GM19438 (cell line): ENCODE measurements around the gene LIPF.
"Not testable (repeated sequence)": the region's sequence is repeated elsewhere in the genome, so short reads cannot be mapped to it uniquely, and the experiment has no call there.

Experiments
- ATAC-seq: cut with Tn5 transposase; IDR thresholded peaks from one replicate; pipeline ENCODE4 v1.9.1; 2021; ENCODE audit warnings: low read depth; ENCODE audit not compliant: unreplicated experiment

Gene LIPF

DNA sequence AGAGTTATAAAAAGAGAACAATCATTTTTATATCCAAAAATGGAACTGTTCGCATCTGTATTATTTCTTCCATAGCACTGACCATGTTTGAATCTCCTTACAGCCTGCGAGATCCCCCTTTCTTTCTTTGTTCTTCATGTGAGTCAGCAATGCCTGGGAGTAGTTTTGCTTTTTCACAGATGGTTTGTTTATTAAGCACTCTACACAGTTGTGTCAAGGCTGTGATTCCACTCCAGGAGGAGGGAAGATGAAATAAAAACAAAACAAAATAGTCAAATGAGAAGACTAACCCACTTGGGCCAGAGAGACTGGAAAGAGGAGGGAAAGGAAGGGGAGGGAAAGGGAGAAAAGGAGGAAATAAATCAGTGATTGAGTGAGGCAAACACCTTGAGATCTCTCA is 7.8 kb downstream of the LIPF start:
- ATAC-seq, result no peak

DNA sequence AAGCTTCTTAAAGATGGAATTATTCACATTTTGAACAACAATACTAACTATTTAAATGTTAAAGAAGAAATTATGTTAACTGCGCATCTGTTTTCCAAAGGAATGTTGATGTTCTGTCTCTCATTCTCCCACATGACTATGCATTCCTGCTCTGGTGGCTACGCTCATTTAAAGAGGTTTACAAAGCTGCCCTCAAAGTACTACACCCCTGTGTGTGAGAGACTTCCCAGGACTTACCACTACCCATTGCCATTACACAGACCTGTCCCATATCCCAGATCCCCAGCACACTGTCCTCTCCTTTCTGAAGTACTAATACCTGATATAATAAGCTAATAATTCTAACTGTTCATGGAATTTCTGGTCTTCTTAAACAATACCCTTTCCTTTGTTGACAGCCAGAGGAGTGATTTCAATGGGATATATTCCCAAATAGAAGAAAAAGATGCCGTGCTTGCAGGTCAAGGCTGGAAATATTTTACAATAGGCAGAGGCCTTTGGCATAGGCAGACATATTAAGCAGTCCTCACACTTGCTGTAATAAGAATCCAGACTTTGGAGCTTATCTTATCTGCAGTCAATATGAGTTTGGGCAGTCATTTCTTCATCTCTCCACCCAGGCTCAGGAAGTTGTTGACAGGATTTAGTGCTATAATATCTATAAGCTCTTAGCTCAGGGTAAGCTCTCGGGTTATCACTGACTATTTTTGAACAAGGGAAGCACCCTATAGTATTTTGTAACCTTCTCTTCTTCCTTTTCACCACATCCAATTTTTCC is 12.2 kb downstream of the LIPF start:
- ATAC-seq, result no peak

DNA sequence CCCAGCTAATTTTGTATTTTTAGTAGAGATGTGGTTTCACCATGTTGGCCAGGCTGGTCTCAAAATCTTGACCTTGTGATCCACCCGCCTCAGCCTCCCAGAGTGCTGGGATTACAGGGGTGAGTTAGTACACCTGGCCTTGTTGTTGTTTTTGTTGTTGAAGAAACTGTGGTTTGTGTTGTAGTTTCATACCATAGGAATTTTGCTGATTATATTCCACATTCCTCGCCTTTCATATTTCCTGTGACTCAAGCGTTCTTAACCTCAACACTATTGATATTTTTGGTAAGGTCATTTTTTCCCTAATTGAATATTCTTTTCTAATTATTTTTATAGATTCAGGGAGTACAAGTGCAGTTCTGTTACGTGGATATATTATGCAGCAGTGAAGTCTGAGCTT is 16.7 kb downstream of the LIPF start:
- no peak for ATAC-seq

DNA sequence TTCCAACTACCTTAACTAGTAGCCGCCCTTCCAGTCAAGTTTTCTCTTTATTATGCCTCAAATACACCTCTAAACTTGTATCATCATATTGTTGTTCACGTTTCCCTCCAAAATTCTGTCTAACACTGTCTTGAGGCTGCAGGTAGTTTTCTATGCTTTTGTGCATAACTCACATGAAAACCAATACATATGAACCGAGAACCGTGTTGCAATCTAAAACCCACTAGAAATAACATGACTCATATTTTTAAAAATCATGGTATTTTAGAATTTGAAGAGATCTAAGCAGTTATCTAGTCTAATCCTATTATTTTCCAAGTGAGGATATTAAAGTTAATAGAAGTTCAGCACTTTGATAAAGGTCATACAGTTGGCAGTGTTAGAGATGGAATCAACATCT is 18.2 kb downstream of the LIPF start:
- ATAC-seq, result no peak

DNA sequence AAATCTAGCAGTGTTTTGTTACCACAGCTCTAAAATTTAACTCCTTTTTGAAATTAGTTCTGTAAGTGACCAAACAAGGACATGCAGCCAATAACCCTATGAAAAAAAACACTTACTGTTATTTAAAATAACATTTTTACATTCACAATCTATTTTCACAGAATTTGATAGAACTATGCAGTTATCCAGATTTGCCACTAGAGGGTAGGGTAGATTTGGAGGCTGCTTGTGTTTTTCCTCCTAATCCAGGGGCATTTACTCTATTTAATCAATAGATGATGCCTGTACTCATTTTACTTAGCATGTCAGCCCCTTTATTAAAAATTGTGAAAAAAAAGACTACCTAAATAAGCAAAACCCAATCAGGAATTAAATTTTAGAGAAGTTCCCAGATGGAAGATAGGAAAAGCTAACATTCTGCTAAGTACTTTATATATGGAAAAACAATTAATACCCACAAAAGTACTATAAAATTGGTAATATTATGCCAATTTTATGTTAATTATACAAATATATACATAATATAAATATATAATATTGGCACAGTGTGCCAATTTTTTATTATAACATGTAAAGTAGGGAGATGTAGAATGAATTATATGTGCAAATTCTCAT is 23.7 kb downstream of the LIPF start:
- ATAC-seq, result no peak

DNA sequence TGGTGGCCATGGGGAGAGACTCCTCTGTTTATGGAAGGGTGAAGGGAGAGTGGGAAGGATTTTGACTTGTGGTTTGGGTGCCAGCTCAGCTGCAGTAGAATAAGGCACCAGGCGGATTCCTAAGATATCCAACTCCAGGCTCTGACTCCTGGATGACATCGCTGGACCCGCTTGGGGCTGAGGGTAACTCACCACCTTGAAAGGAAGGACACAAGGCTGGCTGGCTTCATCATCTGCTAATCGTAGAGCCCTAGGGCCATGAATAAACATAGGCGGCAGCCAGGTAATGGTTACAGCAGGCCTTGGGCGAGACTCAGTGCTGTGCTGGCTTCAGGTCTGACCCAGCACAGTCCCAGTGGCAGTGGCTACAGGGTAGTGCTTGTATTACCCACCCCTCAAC is 25.1 kb downstream of the LIPF start:
- ATAC-seq, result no peak

DNA sequence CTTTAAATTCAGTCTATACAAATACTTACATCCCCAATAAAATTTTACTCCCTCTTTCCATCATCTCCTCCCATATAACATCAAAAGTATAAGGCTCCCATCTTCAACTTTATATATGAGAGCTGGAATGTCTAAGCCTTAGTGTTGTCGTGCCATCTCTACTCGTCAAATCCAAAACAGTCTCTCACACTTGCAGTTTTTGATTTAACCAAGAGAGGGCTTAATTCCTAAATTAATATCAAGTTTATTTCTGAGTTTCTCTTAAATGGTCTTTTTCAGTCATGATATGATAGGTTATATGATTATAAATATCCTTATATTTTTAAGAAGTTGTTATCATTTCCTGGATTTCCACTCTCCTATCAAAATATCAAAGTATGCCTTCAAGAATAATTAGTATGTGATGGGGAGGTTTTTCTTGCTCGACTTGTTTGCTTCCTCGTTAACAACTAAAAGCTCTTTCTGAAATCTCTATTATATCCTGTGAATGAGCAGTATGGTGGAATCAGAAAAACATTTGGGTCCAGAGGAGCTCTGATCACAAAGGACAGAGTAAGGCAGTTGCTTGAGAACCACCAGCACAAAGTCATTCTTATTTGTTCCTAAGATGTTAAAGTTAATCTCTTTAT is 29.3 kb downstream of the LIPF start:
- no peak for ATAC-seq

DNA sequence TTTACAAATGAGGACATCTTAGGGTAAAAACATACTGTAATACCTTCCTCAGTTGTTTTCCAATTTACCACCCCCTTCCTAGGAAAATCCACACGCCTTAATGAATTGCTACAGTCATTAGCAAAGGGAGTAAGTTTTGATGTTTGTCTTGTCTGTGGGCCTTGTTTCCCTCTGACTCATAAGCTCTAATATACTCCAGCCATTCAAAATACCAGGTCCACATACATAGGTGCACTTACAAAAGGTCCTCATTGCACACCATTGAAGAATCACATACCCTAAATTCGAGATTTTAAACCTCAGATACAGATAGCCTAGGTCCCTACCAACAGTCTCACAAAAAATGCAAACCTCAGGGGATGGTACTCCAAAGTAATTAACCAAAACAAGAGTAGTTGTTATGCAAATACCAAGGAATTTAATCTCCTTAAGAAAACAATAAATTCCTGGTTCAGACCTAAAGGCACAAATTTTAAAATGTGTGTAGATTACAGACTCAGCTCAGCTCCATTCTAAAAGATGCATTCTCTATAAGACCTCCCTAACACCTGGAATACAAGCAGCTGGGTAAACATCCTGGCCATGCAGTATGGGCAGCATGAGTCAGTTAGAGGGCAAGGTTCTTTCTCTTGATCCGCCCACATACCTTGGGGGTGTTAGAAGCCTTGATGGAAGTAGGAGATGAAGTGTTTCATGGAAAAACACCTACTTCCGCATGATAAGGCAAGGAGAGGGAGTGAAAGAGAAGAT is 38.8 kb downstream of the LIPF start:
- no peak for ATAC-seq

DNA sequence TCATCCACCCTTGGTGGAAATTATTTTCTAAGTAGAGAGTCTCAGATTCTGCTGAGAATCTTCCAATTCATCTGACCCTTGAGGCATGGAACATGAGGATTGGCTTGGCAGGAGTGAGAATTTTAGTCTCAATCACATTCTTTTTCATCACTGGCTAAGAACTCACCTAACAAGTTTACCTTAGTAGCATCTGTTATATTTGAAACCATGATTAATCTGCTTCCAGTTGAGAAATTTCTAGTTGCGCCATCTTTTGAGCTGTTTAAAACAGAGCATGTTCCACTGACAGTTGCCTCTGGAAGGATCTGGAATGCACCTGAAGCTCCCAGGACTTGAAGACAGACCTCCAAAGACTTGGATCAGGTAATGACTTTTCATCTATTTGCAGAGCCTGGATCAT is 41.7 kb downstream of the LIPF start, which contains the start of gene LIPK:
Gene LIPK (plus strand): TSS at position 292 of the 400 bp plus-strand sequence. CDS start 18,295 bp downstream, outside the sequence.
- no peak for ATAC-seq

DNA sequence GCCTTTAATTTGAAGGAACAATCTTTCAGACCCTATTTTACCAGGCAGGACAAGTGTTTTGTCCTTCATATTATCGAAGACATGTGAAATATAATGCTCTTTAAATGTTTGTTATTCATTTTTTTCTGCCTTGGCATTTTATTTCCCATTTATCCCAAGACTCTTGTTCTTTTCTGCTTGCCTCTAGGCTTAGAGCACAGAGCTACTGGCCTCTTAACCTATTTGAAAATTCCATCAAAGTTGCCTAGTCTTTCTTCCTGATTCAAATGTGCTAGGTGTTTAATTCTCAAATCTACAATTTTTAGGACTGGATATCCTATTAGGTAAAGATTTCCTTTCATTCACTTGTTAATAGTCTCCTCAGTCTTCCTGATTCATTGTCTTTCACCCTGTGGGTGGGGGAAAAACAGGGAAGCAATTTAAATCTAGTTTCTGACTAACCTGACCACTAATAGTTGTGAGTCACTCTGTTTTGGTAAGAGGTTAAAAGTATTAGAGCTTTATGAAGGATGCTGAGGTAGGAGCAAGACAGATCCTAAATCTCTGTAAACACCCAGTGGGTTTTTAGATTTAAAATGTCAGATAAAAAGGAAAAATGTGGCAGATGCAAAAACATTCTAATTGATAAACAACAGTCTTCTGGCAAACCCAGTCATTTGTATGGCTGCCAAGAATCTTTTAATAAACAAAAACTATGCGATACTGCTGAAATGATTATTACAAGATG is 43.4 kb downstream of the LIPF start:
- no peak for ATAC-seq

DNA sequence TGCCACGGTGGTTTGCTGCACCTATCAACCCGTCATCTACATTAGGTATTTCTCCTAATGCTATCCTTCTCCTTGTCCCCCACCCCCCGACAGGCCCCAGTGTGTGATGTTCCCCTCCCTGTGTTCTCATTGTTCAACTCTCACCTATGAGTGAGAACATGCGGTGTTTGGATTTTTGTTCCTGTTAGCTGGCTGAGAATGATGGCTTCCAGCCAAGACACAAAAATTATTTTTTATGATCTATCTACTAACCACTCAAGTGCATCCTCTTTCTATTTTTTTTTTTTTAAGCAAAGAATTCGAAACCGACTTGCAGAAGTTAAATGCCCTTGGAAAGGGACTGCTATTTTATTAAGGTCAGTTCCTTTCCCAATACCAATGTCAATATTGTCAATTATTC is 45.1 kb downstream of the LIPF start:
- ATAC-seq, result not testable (repeated sequence)

DNA sequence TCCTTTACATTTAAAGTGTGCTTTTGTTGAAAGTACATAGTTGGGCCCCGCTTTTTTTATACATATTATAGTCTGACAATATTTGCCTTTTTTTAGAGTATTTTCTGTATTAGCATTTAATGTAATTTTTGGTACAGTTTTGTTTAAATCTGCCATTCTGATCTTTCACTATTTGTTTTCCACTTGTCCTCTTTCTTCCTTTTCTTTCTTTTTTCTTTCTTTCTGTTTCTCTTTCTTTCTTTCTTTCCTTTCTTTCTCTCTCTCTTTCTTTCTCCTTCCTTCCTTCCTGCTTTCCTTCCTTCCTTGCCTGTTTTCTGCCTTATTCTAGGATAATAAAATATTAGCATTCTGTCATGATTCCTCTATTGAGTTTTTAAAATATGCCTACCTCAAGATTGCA is 51.3 kb downstream of the LIPF start:
- no peak for ATAC-seq

DNA sequence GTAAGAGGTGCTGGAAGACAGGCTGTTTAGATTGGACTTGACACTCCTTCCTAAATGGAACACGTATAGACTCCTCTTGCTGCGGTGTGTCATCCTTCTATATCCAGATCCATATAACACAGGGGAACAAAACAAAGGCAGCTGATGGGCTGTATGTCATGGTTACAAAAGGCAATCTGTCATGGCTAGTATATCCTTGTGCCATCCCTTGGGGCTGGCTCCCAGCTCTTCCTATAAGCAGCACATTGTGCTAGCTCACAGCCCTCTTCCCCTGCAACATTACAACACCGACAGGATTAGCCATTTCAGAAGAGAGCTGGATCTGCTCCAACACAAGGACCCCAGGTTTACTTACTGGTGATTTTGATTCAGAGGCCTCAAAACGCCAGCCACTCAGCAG is 57.1 kb downstream of the LIPF start:
- ATAC-seq, result no peak

DNA sequence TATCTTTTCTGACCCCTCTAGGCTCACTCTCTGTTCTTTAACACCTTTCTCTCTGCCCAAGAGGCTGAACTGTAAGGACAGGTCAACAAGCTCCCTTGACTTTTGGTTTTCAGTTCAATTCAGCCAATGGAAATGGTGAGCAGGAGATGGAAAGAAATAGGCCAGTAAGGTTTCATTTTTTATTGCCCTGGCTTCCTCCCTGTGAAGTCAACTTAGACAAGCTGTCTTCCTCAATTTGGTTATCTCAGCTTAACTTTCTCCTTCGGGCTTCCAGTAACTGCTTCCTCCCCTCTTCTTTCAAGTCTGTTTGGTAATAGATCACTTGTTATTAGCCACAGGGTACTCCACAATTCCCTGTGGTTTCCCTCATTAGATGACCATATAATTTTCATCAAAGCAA is 61.6 kb downstream of the LIPF start:
- no peak for ATAC-seq

DNA sequence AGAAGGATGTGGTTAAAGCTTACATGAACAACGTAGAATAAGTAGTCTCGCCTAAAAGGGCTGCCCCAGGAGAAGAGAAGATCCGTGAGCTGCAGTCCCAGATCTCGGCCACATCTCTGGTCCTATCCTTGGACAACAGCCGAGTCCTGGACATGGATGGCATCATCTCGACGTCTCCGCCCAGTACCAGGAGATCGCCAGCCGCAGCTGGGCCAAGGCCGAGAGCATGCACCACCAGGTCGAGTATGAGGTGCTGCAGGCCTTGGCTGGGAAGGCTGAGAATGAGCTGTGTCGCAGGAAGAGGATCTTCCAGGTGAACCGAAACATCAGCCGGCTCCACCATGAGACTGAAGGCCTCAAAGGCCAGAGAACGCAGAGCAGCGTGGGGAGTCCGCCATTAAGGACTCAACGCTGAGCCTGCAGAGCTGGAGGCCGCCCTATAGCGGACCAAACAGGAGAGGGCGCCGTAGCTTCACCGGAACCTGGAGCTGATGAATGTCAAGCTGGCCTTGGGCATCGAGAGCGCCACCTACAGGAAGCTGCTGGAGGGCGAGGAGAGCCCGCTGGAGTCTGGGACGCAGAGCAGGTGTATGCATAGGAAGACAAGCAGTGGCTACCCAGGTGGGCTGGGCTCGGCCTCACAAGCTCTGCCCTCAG is 64.0 kb downstream of the LIPF start:
- ATAC-seq, result no peak
